Progenitor cell of endocrine pancreas (in vitro differentiated cells): ENCODE measurements around the gene TAPBPL. TPM values are rescaled to one million over a fixed set of nuclear protein-coding genes. Genes with fewer than 3 reads are reported as not detected.
A peak's percentile ranks its signal among the peaks of the same experiment; 100 is the strongest.

ENCODE experiments used
- DNase-seq: peaks from one replicate; pipeline ENCODE4 v3.0.0; 2021; ENCODE audit warnings: low spot score; ENCODE audit not compliant: unreplicated experiment
- H3K27ac Mint-ChIP-seq: 2 replicates; pipeline ENCODE4 v1.8.0; 2021; ENCODE audit warnings: mild to moderate bottlenecking, moderate library complexity, mixed read lengths
- H3K27me3 Mint-ChIP-seq: 2 replicates; pipeline ENCODE4 v1.8.0; 2021; ENCODE audit warnings: mixed read lengths
- H3K36me3 Mint-ChIP-seq: 2 replicates; pipeline ENCODE4 v1.8.0; 2022; ENCODE audit warnings: mixed read lengths; ENCODE audit not compliant: insufficient read depth
- H3K4me1 Mint-ChIP-seq: 2 replicates; pipeline ENCODE4 v1.8.0; 2021; ENCODE audit warnings: low read depth, mixed read lengths
- H3K4me3 Mint-ChIP-seq: 2 replicates; pipeline ENCODE4 v1.8.0; 2021; ENCODE audit warnings: low read depth, mild to moderate bottlenecking, moderate library complexity, mixed read lengths
- H3K9me3 Mint-ChIP-seq: 2 replicates; pipeline ENCODE4 v1.8.0; 2021; ENCODE audit warnings: low read depth, mixed read lengths
- total RNA-seq: library from RNA; stranded (reverse); gene quantifications from 2 replicates; pipeline ENCODE4 v1.2.1, GENCODE V29; 2021
- TF ChIP-seq, protein P1 (sequence below): fragments of 200-600 bp; sonication (generic); IDR thresholded peaks from one replicate; pipeline ENCODE4 v1.5.0; 2021; ENCODE audit warnings: antibody characterized with exemption, mild to moderate bottlenecking; ENCODE audit not compliant: unreplicated experiment

Gene TAPBPL
- total RNA-seq, 1 donor from 2014 or later = 2.4 TPM

DNA sequence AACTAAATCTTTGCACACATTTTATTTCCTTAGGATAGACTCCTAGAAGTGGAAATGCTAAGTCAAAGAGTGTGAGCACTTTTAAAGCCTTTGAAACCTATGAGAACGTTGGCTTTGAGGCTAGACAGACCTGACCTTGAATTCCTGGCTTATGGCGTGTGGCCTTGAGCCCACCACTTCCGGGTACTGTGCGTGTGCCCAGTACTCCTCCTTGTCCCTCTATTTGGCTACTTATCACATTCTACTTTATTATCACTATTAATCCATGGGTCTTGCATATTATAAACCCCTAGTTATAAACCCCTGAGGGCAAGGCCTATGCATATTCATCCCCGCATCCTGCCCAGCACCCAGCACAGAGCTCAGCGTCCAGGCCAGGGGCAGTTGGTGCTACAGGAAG is 33.0 kb upstream of the TAPBPL start:
- Mint-ChIP-seq H3K27me3 (peaks cover 9% of the 10 kb centered on the region), H3K36me3 (no peaks in the 10 kb centered on the region), H3K9me3 (peaks cover 7% of the 10 kb centered on the region), H3K4me3 (no peak overlapping the region), H3K4me1 (peaks cover 5% of the 10 kb centered on the region), H3K27ac (no peak overlapping the region)
- DNase-seq = no peak
- TF ChIP-seq, protein P1, sequence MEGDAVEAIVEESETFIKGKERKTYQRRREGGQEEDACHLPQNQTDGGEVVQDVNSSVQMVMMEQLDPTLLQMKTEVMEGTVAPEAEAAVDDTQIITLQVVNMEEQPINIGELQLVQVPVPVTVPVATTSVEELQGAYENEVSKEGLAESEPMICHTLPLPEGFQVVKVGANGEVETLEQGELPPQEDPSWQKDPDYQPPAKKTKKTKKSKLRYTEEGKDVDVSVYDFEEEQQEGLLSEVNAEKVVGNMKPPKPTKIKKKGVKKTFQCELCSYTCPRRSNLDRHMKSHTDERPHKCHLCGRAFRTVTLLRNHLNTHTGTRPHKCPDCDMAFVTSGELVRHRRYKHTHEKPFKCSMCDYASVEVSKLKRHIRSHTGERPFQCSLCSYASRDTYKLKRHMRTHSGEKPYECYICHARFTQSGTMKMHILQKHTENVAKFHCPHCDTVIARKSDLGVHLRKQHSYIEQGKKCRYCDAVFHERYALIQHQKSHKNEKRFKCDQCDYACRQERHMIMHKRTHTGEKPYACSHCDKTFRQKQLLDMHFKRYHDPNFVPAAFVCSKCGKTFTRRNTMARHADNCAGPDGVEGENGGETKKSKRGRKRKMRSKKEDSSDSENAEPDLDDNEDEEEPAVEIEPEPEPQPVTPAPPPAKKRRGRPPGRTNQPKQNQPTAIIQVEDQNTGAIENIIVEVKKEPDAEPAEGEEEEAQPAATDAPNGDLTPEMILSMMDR = no peak

DNA sequence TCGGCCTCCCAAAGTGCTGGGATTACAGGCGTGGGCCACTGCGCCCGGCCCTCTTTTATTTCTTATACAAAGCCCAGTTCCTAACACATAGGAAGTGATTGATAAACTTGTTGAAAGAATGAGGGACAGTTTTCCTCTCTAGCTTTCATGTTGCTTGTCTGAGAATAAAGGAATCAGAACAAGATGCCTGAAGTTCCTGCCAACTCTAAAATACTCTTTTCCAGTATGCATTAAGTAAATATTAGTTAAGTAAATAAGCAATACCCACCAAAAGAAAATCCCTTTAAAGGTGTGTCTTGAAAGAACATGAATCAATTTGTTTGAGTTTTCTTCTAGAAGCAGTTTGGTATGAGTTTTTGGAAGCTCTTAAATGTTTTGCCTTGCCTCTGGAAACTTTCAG is 31.5 kb upstream of the TAPBPL start:
- TF ChIP-seq, protein P1 = no peak
- no peaks in the 10 kb centered on the region for H3K36me3 Mint-ChIP-seq
- H3K4me3 Mint-ChIP-seq = no peak overlapping the region

DNA sequence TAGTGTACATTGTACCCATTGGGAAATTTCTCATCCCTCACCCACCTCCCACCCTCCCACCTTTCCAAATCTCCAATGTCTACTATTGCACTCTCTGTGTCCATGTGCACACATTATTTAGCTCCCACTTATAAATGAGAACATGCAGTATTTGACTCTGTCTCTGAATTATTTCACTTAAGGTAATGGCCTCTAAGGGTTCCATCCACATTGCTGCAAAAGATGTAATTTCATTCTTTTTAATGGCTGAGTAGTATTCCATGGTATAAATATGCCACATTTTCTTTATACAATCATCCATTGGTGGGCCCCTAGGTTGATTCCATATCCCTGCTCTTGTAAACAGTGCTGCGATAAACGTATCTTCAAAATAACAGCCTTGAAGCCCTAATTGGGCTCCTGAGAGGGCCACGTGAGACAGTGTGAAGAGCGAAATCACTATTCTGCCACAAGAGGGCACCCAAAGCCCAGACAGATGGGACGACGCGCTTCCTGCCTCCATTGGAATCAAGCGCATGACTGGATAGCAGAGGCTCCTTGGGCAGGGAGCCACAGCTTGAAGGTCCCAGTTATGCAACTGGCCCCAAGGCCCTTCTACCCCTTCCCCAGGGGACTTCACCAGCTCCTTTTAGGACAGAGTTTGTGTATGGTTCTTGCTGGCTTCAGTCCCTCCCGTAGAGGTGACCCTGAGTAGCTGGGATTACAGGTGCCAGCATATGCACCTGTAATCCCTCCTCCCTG is 28.4 kb upstream of the TAPBPL start:
- peak overlapping the region; percentile 62 for H3K27ac Mint-ChIP-seq
- TF ChIP-seq, protein P1 = peak; percentile 96
- H3K4me3 Mint-ChIP-seq = no peak overlapping the region
- H3K36me3 Mint-ChIP-seq = no peaks in the 10 kb centered on the region
- H3K4me1 Mint-ChIP-seq = peaks cover 5% of the 10 kb centered on the region
- peak; percentile 54 for DNase-seq
- no peaks in the 10 kb centered on the region for H3K9me3 Mint-ChIP-seq
- peaks cover 12% of the 10 kb centered on the region for H3K27me3 Mint-ChIP-seq

More for the DNA sequence above, 31.5 kb upstream of the TAPBPL start:
- Mint-ChIP-seq H3K9me3 (peaks cover 7% of the 10 kb centered on the region), H3K27me3 (peaks cover 15% of the 10 kb centered on the region), H3K4me1 (peaks cover 5% of the 10 kb centered on the region), H3K27ac (no peak overlapping the region)
- DNase-seq = no peak

DNA sequence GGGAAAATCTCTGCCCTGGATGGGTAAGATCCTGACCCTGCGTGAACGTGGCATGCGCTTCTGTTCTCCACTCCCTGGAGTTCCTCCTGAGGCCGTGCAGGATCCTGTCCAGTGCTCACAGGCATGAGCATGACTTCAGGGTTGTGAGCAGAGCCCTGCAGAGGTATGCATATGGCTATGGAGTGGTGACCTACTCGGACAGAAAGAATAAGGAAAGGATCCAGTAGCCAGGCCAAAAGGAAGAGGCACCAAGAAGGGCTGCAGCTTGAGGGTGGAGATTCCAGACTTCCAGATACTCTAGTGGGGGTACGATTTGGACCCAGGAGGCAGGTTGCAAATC is 27.9 kb upstream of the TAPBPL start:
- no peak for DNase-seq
- H3K4me1 Mint-ChIP-seq = peaks cover 5% of the 10 kb centered on the region
- H3K9me3 Mint-ChIP-seq = no peaks in the 10 kb centered on the region
- no peak overlapping the region for H3K4me3 Mint-ChIP-seq
- H3K27me3 Mint-ChIP-seq = peaks cover 12% of the 10 kb centered on the region
- TF ChIP-seq, protein P1 = no peak
- no peaks in the 10 kb centered on the region for H3K36me3 Mint-ChIP-seq
- H3K27ac Mint-ChIP-seq = no peak overlapping the region

DNA sequence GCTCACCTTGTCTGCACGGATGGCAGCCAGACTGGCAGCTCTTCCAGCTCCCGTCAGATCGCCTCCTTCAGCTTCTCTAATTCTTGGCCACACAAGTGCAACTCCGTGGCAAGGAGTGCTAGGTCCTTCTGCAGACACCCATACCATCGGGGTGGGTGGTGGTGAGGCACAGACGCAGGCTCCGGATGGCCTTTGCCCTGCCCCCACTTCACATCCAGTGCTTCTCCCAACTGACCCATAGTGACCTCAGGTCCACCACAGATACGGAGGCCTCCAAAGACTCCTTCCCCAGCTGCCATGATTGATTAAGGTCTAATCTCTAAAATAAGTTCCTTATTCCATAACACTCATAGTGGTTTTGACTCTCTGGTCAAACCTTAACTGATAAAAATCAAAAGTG is 27.0 kb upstream of the TAPBPL start:
- TF ChIP-seq, protein P1 = no peak
- no peaks in the 10 kb centered on the region for H3K36me3 Mint-ChIP-seq
- no peak overlapping the region for H3K4me3 Mint-ChIP-seq
- peaks cover 12% of the 10 kb centered on the region for H3K27me3 Mint-ChIP-seq
- peaks cover 3% of the 10 kb centered on the region for H3K4me1 Mint-ChIP-seq
- H3K27ac Mint-ChIP-seq = no peak overlapping the region
- H3K9me3 Mint-ChIP-seq = no peaks in the 10 kb centered on the region
- DNase-seq = no peak
